CD4-positive, alpha-beta T cell (primary cell): Measurements from ENCODE around the gene TOMM40L. TPM values are rescaled to one million over a fixed set of nuclear protein-coding genes. Genes with fewer than 3 reads are reported as not detected.

Source experiments
- ATAC-seq: fragments of 200-7000 bp; cut with Tn5 transposase; one replicate; pipeline ENCODE4 v1.10.0; 2022; ENCODE audit warnings: mild to moderate bottlenecking; ENCODE audit not compliant: poor library complexity
- CTCF ChIA-PET: fragments of 350-600 bp; sonication (Branson Sonifier 250); formaldehyde crosslinking; loops from one replicate; lab custom pipeline; 2021; ENCODE audit warnings: antibody characterized with exemption, inconsistent platforms; lab: Charles Lee
- POLR2A ChIA-PET: fragments of 350-600 bp; sonication (Branson Sonifier 250); formaldehyde crosslinking; loops from one replicate; lab custom pipeline; 2021; ENCODE audit warnings: antibody characterized with exemption, inconsistent platforms; lab: Charles Lee
- DNase-seq, 14 experiments: peaks; one replicate each; pipeline ENCODE4 v3.0.0-alpha.2; 2013 to 2020; ENCODE audit warnings: mixed read lengths in 2 of 14
- H3K27ac ChIP-seq, 2 donors: one replicate each; pipeline versions ENCODE4 v1.5.1 to v1.7.0; 2013; ENCODE audit warnings: low read length in 2 of 2, low read depth in 1 of 2, mild to moderate bottlenecking in 1 of 2
- H3K27me3 ChIP-seq, 2 experiments: 1 replicate in 1 of 2; 2 replicates in 1 of 2; pipeline versions ENCODE4 v1.6.1 to v1.7.0; 2013; ENCODE audit warnings: low read length in 2 of 2, control low read depth in 1 of 2, mild to moderate bottlenecking in 1 of 2, moderate library complexity in 1 of 2; ENCODE audit not compliant: insufficient read depth in 2 of 2, control insufficient read depth in 1 of 2
- H3K36me3 ChIP-seq: one replicate; pipeline ENCODE4 v1.6.1; 2013; ENCODE audit warnings: low read length, control low read depth; ENCODE audit not compliant: insufficient read depth
- H3K4me1 ChIP-seq: one replicate; pipeline ENCODE4 v1.6.1; 2013; ENCODE audit warnings: low read length, control low read depth; ENCODE audit not compliant: insufficient read depth
- H3K4me3 ChIP-seq: one replicate; pipeline ENCODE4 v1.5.1; 2013; ENCODE audit warnings: mild to moderate bottlenecking, low read length, moderate library complexity
- H3K9me3 ChIP-seq, 2 experiments: 1 replicate in 1 of 2; 2 replicates in 1 of 2; pipeline versions ENCODE4 v1.6.1 to v1.7.0; 2013; ENCODE audit warnings: low read length in 2 of 2, mild to moderate bottlenecking in 2 of 2, control low read depth in 1 of 2, moderate library complexity in 1 of 2; ENCODE audit not compliant: control insufficient read depth in 1 of 2, insufficient read depth in 1 of 2
- H3K27ac Mint-ChIP-seq: one replicate; pipeline ENCODE4 v1.8.0; 2020; ENCODE audit warnings: mixed read lengths
- H3K27me3 Mint-ChIP-seq: one replicate; pipeline ENCODE4 v1.8.0; 2021; ENCODE audit warnings: mixed read lengths
- H3K36me3 Mint-ChIP-seq: one replicate; pipeline ENCODE4 v1.8.0; 2021; ENCODE audit warnings: low read depth, mixed read lengths
- H3K4me1 Mint-ChIP-seq: one replicate; pipeline ENCODE4 v1.8.0; 2021; ENCODE audit warnings: low read depth, mixed read lengths
- H3K4me3 Mint-ChIP-seq: one replicate; pipeline ENCODE4 v1.8.0; 2020; ENCODE audit warnings: mild to moderate bottlenecking, mixed read lengths
- H3K9me3 Mint-ChIP-seq: one replicate; pipeline ENCODE4 v1.8.0; 2020; ENCODE audit warnings: mixed read lengths
- intact Hi-C, 2 experiments: fragments of 100-400 bp; cut with DNase I in 1 of 2; cut with micrococcal nuclease in 1 of 2; formaldehyde crosslinking; loops; one replicate each; pipeline versions ENCODE4 v1.15.1 to v1.9.0; 2023 to 2025; cut with DNase I, micrococcal nuclease
- total RNA-seq, 174 experiments: library from RNA in 2 of 174; stranded (reverse) in 2 of 174; gene quantifications; one replicate each; pipeline ENCODE4 v1.2.3 and lab custom pipeline; 2021 to 2026
- TF ChIP-seq, protein P1 (sequence below): fragments of 200-600 bp; IDR thresholded peaks from one replicate; pipeline ENCODE4 v1.8.0; 2022; ENCODE audit warnings: antibody characterized with exemption, mild to moderate bottlenecking

Gene TOMM40L
- total RNA-seq, 2 experiments from 2014 or later, result 3.2 to 4.1 TPM

- H3K4me3 ChIP-seq, result no peak overlapping the region
- no peak overlapping the region for H3K27ac ChIP-seq
- TF ChIP-seq, protein P1, sequence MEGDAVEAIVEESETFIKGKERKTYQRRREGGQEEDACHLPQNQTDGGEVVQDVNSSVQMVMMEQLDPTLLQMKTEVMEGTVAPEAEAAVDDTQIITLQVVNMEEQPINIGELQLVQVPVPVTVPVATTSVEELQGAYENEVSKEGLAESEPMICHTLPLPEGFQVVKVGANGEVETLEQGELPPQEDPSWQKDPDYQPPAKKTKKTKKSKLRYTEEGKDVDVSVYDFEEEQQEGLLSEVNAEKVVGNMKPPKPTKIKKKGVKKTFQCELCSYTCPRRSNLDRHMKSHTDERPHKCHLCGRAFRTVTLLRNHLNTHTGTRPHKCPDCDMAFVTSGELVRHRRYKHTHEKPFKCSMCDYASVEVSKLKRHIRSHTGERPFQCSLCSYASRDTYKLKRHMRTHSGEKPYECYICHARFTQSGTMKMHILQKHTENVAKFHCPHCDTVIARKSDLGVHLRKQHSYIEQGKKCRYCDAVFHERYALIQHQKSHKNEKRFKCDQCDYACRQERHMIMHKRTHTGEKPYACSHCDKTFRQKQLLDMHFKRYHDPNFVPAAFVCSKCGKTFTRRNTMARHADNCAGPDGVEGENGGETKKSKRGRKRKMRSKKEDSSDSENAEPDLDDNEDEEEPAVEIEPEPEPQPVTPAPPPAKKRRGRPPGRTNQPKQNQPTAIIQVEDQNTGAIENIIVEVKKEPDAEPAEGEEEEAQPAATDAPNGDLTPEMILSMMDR, result peak; percentile 80
- intact Hi-C loops, result loop anchor here in 1 of 2 experiments (2.0 to 5.0 kb wide), 2 partner anchors 32 to 190 kb away; no protein-coding TSS in a partner anchor
- Mint-ChIP-seq H3K9me3 (no peaks in the 10 kb centered on the region), H3K27ac (peak overlapping the region; percentile 14), H3K4me3 (peak overlapping the region; percentile 1), H3K27me3 (no peaks in the 10 kb centered on the region), H3K36me3 (no peaks in the 10 kb centered on the region), H3K4me1 (peaks cover 44% of the 10 kb centered on the region)
- ATAC-seq (peak; percentile 98), DNase-seq (peak; percentile 49 to 87 (median 66))
- no peaks in the 10 kb centered on the region for H3K36me3 ChIP-seq
- no peaks in the 10 kb centered on the region for H3K9me3 ChIP-seq
- ChIA-PET CTCF (interaction anchor here (0.7 to 2.4 kb wide), 9 partner anchors 8 to 38 kb away, joined by 3 to 14 read pairs (median 7); partner anchors contain the start of genes B4GALT3, NDUFS2, PPOX and TOMM40L), POLR2A (interaction anchor here (2.0 to 4.1 kb wide), 5 partner anchors 10 to 33 kb away, joined by 4 to 22 read pairs (median 15); partner anchors contain the start of genes NDUFS2, PPOX and TOMM40L)
- H3K27me3 ChIP-seq, result no peaks in the 10 kb centered on the region
- peaks cover 72% of the 10 kb centered on the region for H3K4me1 ChIP-seq
Measured at GRCh38 chr1:161192476-161193465, 33.1 kb upstream of the TOMM40L start.

GRCh38 chr1:161193561-161194235 is 32.2 kb upstream of the TOMM40L start:
- no peak for DNase-seq
- H3K4me1 ChIP-seq, result peaks cover 62% of the 10 kb centered on the region
- ChIA-PET CTCF (interaction anchor here (1.1 to 1.9 kb wide), 3 partner anchors 8 to 27 kb away, joined by 3 to 7 read pairs (median 3); partner anchors contain the start of genes NDUFS2 and PPOX), POLR2A (interaction anchor here (1.0 to 4.1 kb wide), 5 partner anchors 9 to 32 kb away, joined by 3 to 22 read pairs (median 5); partner anchors contain the start of genes NDUFS2, PPOX and TOMM40L)
- no peaks in the 10 kb centered on the region for H3K9me3 Mint-ChIP-seq
- no peak overlapping the region for H3K27ac Mint-ChIP-seq
- H3K27ac ChIP-seq, result no peak overlapping the region
- H3K4me1 Mint-ChIP-seq, result peaks cover 38% of the 10 kb centered on the region
- no peak overlapping the region for H3K4me3 ChIP-seq
- intact Hi-C loops, result loop anchor here in 1 of 2 experiments (2.0 to 5.0 kb wide), 2 partner anchors 31 to 189 kb away; no protein-coding TSS in a partner anchor
- H3K27me3 Mint-ChIP-seq, result no peaks in the 10 kb centered on the region
- H3K36me3 Mint-ChIP-seq, result no peaks in the 10 kb centered on the region
- H3K4me3 Mint-ChIP-seq, result no peak overlapping the region
- no peaks in the 10 kb centered on the region for H3K27me3 ChIP-seq
- H3K36me3 ChIP-seq, result no peaks in the 10 kb centered on the region
- ATAC-seq, result no peak
- TF ChIP-seq, protein P1, result no peak
- H3K9me3 ChIP-seq, result no peaks in the 10 kb centered on the region

- Mint-ChIP-seq H3K36me3 (no peaks in the 10 kb centered on the region), H3K4me1 (peaks cover 36% of the 10 kb centered on the region), H3K27me3 (no peaks in the 10 kb centered on the region), H3K4me3 (no peak overlapping the region), H3K9me3 (no peaks in the 10 kb centered on the region), H3K27ac (peak overlapping the region; percentile 49)
- POLR2A ChIA-PET, result interaction anchor here (1.5 to 4.1 kb wide), 3 partner anchors 10 to 29 kb away, joined by 5 to 22 read pairs (median 5); partner anchors contain the start of gene PPOX
- Histone ChIP-seq H3K27ac (no peak overlapping the region), H3K4me1 (peaks cover 64% of the 10 kb centered on the region), H3K9me3 (no peaks in the 10 kb centered on the region), H3K27me3 (no peaks in the 10 kb centered on the region), H3K36me3 (no peaks in the 10 kb centered on the region), H3K4me3 (no peak overlapping the region)
- CTCF ChIA-PET, result interaction anchor here (1.1 kb wide), 1 partner anchor 29 kb away, joined by 3 read pairs; the partner anchor contains the start of gene PPOX
- TF ChIP-seq, protein P1, result no peak
- no peak for ATAC-seq
- intact Hi-C loops, result no loop called here
- DNase-seq, result peak in 3 of 14 experiments; percentile 30 to 55 (median 30)
Measured at GRCh38 chr1:161195171-161195570, 30.7 kb upstream of the TOMM40L start.
